Epithelial cell of esophagus (primary cell): ENCODE data around the gene ATP6V1G3.
"Not testable (repeated sequence)": the region's sequence is repeated elsewhere in the genome, so short reads cannot be mapped to it uniquely, and the experiment has no call there.

Experiments used
- DNase-seq: peaks from one replicate; pipeline ENCODE4 v3.0.0; 2010; ENCODE audit warnings: low read depth
- H3K4me3 ChIP-seq: 2 replicates; pipeline ENCODE4 v1.5.1; 2011; ENCODE audit warnings: mild to moderate bottlenecking, low read length, control low read depth
- CTCF ChIP-seq: IDR thresholded peaks from 2 replicates; pipeline ENCODE4 v1.5.1; 2011; ENCODE audit warnings: low read depth, mild to moderate bottlenecking, low read length, control low read depth, inconsistent platforms; ENCODE audit not compliant: insufficient read depth; ENCODE audit errors: missing control alignments

ATP6V1G3 gene

GRCh38 chr1:198540580-198540979, at the start of gene ATP6V1G3:
Gene ATP6V1G3, minus strand, starts transcription at chr1:198540680. Its CDS starts 30 bp downstream, at chr1:198540650.
- no peak for TF ChIP-seq CTCF
- DNase-seq: no peak

GRCh38 chr1:198588845-198589244, 48.4 kb upstream of the ATP6V1G3 start:
- DNase-seq: no peak
- H3K4me3 ChIP-seq: no peak overlapping the region
- no peak for TF ChIP-seq CTCF

More at GRCh38 chr1:198540580-198540979, at the start of gene ATP6V1G3:
- no peak within 1 kb of the TSS for H3K4me3 ChIP-seq

GRCh38 chr1:198584163-198584562, 43.7 kb upstream of the ATP6V1G3 start:
- no peak for DNase-seq
- TF ChIP-seq CTCF: no peak
- H3K4me3 ChIP-seq: no peak overlapping the region

GRCh38 chr1:198583209-198583802, 42.8 kb upstream of the ATP6V1G3 start:
- H3K4me3 ChIP-seq: not testable (repeated sequence)
- peak; percentile 30 for DNase-seq

GRCh38 chr1:198577444-198577843, 37.0 kb upstream of the ATP6V1G3 start:
- DNase-seq: peak; percentile 68
- no peak overlapping the region for H3K4me3 ChIP-seq
- TF ChIP-seq CTCF: no peak

GRCh38 chr1:198575798-198576641, 35.5 kb upstream of the ATP6V1G3 start:
- DNase-seq: peak; percentile 49
- H3K4me3 ChIP-seq: no peak overlapping the region
- no peak for TF ChIP-seq CTCF

- DNase-seq: no peak
- no peak overlapping the region for H3K4me3 ChIP-seq
- TF ChIP-seq CTCF: no peak
Measured at GRCh38 chr1:198575292-198575691, 34.8 kb upstream of the ATP6V1G3 start.
